B cell (primary cell): ENCODE data around the gene SIAH3.

Experiments used
- EZH2 ChIP-seq: IDR thresholded peaks from 2 replicates; pipeline ENCODE4 v1.6.1; 2012; ENCODE audit warnings: borderline replicate concordance, low read depth, mild to moderate bottlenecking, moderate library complexity, low read length; ENCODE audit not compliant: insufficient read depth, poor library complexity, severe bottlenecking
- TF ChIP-seq, protein P1 (sequence below): fragments of 200-600 bp; IDR thresholded peaks from one replicate; pipeline ENCODE4 v1.8.0; 2022; ENCODE audit warnings: antibody characterized with exemption, mild to moderate bottlenecking

DNA sequence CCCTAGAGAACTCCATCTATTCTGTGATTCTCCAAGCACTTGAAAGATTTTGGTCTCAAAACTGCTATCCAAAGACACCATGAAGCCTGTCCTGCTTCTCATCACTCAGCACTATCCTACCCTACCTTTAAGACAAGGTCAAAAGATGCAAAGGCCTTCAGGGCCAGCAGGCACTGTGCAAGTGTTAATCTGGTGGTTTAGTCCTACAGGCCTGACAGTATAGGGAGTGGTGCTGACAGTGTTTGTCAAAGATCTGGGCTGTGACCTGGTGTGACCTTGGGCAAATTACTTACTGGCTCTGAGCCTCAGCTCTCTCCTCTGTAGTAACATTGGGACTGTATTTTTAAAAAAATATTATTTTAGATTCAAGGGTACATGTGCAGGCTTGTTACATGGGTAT, 28.0 kb downstream of the SIAH3 start:
- TF ChIP-seq, protein P1, sequence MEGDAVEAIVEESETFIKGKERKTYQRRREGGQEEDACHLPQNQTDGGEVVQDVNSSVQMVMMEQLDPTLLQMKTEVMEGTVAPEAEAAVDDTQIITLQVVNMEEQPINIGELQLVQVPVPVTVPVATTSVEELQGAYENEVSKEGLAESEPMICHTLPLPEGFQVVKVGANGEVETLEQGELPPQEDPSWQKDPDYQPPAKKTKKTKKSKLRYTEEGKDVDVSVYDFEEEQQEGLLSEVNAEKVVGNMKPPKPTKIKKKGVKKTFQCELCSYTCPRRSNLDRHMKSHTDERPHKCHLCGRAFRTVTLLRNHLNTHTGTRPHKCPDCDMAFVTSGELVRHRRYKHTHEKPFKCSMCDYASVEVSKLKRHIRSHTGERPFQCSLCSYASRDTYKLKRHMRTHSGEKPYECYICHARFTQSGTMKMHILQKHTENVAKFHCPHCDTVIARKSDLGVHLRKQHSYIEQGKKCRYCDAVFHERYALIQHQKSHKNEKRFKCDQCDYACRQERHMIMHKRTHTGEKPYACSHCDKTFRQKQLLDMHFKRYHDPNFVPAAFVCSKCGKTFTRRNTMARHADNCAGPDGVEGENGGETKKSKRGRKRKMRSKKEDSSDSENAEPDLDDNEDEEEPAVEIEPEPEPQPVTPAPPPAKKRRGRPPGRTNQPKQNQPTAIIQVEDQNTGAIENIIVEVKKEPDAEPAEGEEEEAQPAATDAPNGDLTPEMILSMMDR, result no peak
- TF ChIP-seq EZH2, result no peak
